ENCODE results near the gene TTC39A. TPM values are rescaled to one million over a fixed set of nuclear protein-coding genes. Genes with fewer than 3 reads are reported as not detected.

Gene TTC39A
- total and polyA plus RNA-seq, 2 of the 13 experiments (the other 11 are each of a cell fraction or from before 2014, with no cell fraction given): 0.33 to 1.5 TPM

GRCh38 chr1:51255331-51255730 is 75.0 kb downstream of the TTC39A start:
- 98% methylated on average over 3 of the region's 3 CpGs for WGBS (ENCODE audit: low lambda C conversion rate)
- ChIA-PET POLR2A (no interaction called here), CTCF (ENCODE audit: low intra/inter-chr PET ratio, low total read pairs) (no interaction called here)
- intact Hi-C loops (cut with micrococcal nuclease; ENCODE audit: unreplicated experiment) (no loop called here), in situ Hi-C loops (cut with HindIII; ENCODE audit: extremely low pct_ligation_motif_present, low pct_unique_long_range_greater_than_20kb) (no loop called here)
- Histone ChIP-seq H3K79me2 (ENCODE audit: insufficient read depth, low read length) (peaks cover 77% of the 10 kb centered on the region), H3K9me3 (ENCODE audit: low read length) (no peaks in the 10 kb centered on the region), H3K4me1 (ENCODE audit: insufficient read depth, low read length) (peaks cover 4% of the 10 kb centered on the region), H3K9ac (ENCODE audit: insufficient read depth, low read depth, low read length) (no peak overlapping the region), H2AFZ (ENCODE audit: low read length) (no peak overlapping the region), H4K20me1 (ENCODE audit: insufficient read depth, low read length) (peaks cover 30% of the 10 kb centered on the region; the same call in 1 of the 2 replicates), H3K36me3 (replicated peaks in 1 of 2; ENCODE audit: control insufficient read depth in 1 of 2, insufficient read depth in 2 of 2, low read length in 2 of 2) (no peaks in the 10 kb centered on the region), H3K4me3 (replicated peaks in 1 of 3; ENCODE audit: insufficient read depth in 1 of 3, low read depth in 2 of 3, low read length in 3 of 3) (no peak overlapping the region), H3K27ac (ENCODE audit: extremely low read length, insufficient read depth, low read length) (no peak overlapping the region), H3K4me2 (ENCODE audit: low read depth, low read length) (no peak overlapping the region), H3K27me3 (ENCODE audit: control insufficient read depth in 1 of 2, insufficient read depth in 2 of 2, low read length in 2 of 2) (no peaks in the 10 kb centered on the region)
- no peak for TF ChIP-seq ZNF407 (CRISPR knock-in tag; IDR thresholded peaks at IDR 0.05; ENCODE audit: not compliant biosample characterization)
- no peak for TF ChIP-seq AKAP8 (CRISPR knock-in tag; IDR thresholded peaks at IDR 0.05)
- no peak for TF ChIP-seq CBFB (CRISPR knock-in tag; IDR thresholded peaks at IDR 0.05)
- no peak for TF ChIP-seq JUN (CRISPR knock-in tag; IDR thresholded peaks at IDR 0.05)
- no peak for TF ChIP-seq U2AF1 (optimal IDR thresholded peaks at IDR 0.05; ENCODE audit: low read depth, low read length)
- TF ChIP-seq ARID5B (CRISPR knock-in tag; IDR thresholded peaks at IDR 0.05): no peak
- no peak for TF ChIP-seq MAFK (conservative IDR thresholded peaks at IDR 0.05 in 1 of 2, IDR thresholded peaks at IDR 0.05 in 1 of 2; ENCODE audit: low read length in 2 of 2)
- no peak for TF ChIP-seq KDM2A (CRISPR knock-in tag; IDR thresholded peaks at IDR 0.05; ENCODE audit: borderline replicate concordance, low read depth)
- no peak for TF ChIP-seq NRL (CRISPR knock-in tag; IDR thresholded peaks at IDR 0.05; ENCODE audit: borderline replicate concordance)
- TF ChIP-seq ISX (CRISPR knock-in tag; conservative IDR thresholded peaks at IDR 0.05): no peak
- TF ChIP-seq ZNF230 (CRISPR knock-in tag; IDR thresholded peaks at IDR 0.05): no peak
- FAIRE-seq: no peak
- no peak for ATAC-seq
- no peak for DNase-seq (ENCODE audit: low spot score)
- no TSS peak for BruUV-seq (replicated peaks)
